Measurements from ENCODE around the gene GABRR2.

DNA sequence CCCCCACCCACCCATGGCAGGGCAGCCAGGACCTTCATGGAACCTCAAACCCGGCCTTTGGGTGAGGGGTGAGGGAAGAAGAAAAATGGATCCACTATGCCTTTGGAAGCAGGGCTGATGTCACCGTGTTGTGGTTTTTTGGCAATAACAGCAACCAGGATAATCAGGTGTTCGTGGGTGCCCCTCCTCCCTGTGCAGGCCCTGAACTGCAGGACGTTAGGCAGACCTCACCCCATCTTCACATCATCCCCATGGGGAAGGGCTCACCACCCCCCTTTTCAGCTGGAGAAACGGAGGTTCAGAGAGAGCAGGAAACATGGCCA is 3.6 kb downstream of the GABRR2 start:
- TF ChIP-seq, protein P1, sequence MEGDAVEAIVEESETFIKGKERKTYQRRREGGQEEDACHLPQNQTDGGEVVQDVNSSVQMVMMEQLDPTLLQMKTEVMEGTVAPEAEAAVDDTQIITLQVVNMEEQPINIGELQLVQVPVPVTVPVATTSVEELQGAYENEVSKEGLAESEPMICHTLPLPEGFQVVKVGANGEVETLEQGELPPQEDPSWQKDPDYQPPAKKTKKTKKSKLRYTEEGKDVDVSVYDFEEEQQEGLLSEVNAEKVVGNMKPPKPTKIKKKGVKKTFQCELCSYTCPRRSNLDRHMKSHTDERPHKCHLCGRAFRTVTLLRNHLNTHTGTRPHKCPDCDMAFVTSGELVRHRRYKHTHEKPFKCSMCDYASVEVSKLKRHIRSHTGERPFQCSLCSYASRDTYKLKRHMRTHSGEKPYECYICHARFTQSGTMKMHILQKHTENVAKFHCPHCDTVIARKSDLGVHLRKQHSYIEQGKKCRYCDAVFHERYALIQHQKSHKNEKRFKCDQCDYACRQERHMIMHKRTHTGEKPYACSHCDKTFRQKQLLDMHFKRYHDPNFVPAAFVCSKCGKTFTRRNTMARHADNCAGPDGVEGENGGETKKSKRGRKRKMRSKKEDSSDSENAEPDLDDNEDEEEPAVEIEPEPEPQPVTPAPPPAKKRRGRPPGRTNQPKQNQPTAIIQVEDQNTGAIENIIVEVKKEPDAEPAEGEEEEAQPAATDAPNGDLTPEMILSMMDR (IDR thresholded peaks at IDR 0.05), result no peak
- no peak for TF ChIP-seq POLR2A (IDR thresholded peaks at IDR 0.05)

All from uterus (tissue), 2 donors.